ENCODE data around the gene SKIDA1.

DNA sequence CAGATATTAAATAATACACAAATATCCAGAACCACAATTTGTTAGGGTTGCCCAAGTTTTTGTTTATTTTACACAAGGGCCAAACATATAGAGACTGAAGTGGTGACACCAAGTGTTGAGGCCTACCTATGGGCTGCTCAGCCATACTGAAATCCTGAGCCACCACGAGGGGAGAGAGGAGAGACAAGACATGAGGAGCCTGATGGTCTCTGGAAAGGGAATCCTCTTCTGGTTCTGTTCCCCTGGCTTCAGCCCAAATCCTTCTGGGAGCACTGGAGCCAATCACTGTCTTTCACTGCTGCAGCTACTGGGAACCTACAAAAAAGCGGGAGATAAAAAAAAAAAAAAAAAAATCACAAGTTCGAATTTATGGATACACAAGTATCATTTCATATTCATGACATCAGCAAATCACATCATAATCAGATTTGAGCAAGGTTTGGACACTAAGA lies 1.9 kb downstream of the SKIDA1 start:
- TF ChIP-seq, protein P1, sequence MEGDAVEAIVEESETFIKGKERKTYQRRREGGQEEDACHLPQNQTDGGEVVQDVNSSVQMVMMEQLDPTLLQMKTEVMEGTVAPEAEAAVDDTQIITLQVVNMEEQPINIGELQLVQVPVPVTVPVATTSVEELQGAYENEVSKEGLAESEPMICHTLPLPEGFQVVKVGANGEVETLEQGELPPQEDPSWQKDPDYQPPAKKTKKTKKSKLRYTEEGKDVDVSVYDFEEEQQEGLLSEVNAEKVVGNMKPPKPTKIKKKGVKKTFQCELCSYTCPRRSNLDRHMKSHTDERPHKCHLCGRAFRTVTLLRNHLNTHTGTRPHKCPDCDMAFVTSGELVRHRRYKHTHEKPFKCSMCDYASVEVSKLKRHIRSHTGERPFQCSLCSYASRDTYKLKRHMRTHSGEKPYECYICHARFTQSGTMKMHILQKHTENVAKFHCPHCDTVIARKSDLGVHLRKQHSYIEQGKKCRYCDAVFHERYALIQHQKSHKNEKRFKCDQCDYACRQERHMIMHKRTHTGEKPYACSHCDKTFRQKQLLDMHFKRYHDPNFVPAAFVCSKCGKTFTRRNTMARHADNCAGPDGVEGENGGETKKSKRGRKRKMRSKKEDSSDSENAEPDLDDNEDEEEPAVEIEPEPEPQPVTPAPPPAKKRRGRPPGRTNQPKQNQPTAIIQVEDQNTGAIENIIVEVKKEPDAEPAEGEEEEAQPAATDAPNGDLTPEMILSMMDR (conservative IDR thresholded peaks at IDR 0.05; ENCODE audit: low read depth in 2 of 2) = no peak
- TF ChIP-seq POLR2AphosphoS5 (IDR thresholded peaks at IDR 0.05; ENCODE audit: low read depth) = no peak
- no peak for TF ChIP-seq ZNF114 (CRISPR knock-in tag; IDR thresholded peaks at IDR 0.05)
- TF ChIP-seq JUNB (IDR thresholded peaks at IDR 0.05; ENCODE audit: unreplicated experiment) = no peak
- TF ChIP-seq EZH2phosphoT487 (IDR thresholded peaks at IDR 0.05; ENCODE audit: unreplicated experiment) = no peak
- TF ChIP-seq, protein P2, sequence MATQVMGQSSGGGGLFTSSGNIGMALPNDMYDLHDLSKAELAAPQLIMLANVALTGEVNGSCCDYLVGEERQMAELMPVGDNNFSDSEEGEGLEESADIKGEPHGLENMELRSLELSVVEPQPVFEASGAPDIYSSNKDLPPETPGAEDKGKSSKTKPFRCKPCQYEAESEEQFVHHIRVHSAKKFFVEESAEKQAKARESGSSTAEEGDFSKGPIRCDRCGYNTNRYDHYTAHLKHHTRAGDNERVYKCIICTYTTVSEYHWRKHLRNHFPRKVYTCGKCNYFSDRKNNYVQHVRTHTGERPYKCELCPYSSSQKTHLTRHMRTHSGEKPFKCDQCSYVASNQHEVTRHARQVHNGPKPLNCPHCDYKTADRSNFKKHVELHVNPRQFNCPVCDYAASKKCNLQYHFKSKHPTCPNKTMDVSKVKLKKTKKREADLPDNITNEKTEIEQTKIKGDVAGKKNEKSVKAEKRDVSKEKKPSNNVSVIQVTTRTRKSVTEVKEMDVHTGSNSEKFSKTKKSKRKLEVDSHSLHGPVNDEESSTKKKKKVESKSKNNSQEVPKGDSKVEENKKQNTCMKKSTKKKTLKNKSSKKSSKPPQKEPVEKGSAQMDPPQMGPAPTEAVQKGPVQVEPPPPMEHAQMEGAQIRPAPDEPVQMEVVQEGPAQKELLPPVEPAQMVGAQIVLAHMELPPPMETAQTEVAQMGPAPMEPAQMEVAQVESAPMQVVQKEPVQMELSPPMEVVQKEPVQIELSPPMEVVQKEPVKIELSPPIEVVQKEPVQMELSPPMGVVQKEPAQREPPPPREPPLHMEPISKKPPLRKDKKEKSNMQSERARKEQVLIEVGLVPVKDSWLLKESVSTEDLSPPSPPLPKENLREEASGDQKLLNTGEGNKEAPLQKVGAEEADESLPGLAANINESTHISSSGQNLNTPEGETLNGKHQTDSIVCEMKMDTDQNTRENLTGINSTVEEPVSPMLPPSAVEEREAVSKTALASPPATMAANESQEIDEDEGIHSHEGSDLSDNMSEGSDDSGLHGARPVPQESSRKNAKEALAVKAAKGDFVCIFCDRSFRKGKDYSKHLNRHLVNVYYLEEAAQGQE (IDR thresholded peaks at IDR 0.05; ENCODE audit: unreplicated experiment) = no peak
